DND-41 (cell line): ENCODE results near the gene S100PBP.

Experiments used
- EZH2 ChIP-seq: IDR thresholded peaks from 3 replicates; pipeline ENCODE4 v1.6.1; 2012; ENCODE audit warnings: borderline replicate concordance, low read depth, mild to moderate bottlenecking, moderate library complexity, low read length, inconsistent platforms; ENCODE audit not compliant: severe bottlenecking
- TF ChIP-seq, protein P1 (sequence below): IDR thresholded peaks from 2 replicates; pipeline ENCODE4 v1.5.1; 2012; ENCODE audit warnings: borderline replicate concordance, low read length, moderate library complexity, mild to moderate bottlenecking; ENCODE audit not compliant: poor library complexity, severe bottlenecking; ENCODE audit errors: extremely low read depth

DNA sequence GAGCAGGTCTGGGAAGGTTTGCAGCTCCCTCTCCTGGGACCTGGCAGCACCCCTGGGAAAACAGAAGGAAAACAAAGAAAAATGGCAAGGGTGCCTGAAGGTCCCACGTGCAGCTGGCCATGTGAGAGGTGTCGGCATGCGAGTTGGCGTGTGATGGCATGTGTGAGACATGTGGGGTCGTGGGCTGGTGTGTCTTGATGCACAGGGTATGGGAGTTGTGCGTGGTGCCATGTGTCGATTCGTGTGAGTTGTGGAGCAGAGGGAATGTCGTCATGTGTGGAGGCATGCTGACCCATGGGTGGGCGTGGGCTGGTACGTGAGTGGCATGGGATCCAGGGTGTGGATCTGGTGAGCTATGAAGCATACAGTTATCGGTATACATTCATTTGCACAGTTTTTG lies 70.2 kb downstream of the S100PBP start:
- TF ChIP-seq, protein P1, sequence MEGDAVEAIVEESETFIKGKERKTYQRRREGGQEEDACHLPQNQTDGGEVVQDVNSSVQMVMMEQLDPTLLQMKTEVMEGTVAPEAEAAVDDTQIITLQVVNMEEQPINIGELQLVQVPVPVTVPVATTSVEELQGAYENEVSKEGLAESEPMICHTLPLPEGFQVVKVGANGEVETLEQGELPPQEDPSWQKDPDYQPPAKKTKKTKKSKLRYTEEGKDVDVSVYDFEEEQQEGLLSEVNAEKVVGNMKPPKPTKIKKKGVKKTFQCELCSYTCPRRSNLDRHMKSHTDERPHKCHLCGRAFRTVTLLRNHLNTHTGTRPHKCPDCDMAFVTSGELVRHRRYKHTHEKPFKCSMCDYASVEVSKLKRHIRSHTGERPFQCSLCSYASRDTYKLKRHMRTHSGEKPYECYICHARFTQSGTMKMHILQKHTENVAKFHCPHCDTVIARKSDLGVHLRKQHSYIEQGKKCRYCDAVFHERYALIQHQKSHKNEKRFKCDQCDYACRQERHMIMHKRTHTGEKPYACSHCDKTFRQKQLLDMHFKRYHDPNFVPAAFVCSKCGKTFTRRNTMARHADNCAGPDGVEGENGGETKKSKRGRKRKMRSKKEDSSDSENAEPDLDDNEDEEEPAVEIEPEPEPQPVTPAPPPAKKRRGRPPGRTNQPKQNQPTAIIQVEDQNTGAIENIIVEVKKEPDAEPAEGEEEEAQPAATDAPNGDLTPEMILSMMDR = no peak
- TF ChIP-seq EZH2 = no peak
